GM19463 (cell line): ENCODE results near the gene OR2F2.

Experiments used
- ATAC-seq: cut with Tn5 transposase; IDR thresholded peaks from one replicate; pipeline ENCODE4 v1.9.1; 2021; ENCODE audit warnings: mild to moderate bottlenecking, moderate library complexity; ENCODE audit not compliant: unreplicated experiment

OR2F2 gene

GRCh38 chr7:143934526-143935325, at the start of gene OR2F2:
TSS of gene OR2F2 (plus strand) at chr7:143935233. CDS start at chr7:143935233, 0 bp downstream.
- no peak for ATAC-seq

GRCh38 chr7:143885951-143886350, 49.1 kb upstream of the OR2F2 start:
- no peak for ATAC-seq

- no peak for ATAC-seq
Observed at GRCh38 chr7:143886826-143887477, 48.1 kb upstream of the OR2F2 start.

DNA sequence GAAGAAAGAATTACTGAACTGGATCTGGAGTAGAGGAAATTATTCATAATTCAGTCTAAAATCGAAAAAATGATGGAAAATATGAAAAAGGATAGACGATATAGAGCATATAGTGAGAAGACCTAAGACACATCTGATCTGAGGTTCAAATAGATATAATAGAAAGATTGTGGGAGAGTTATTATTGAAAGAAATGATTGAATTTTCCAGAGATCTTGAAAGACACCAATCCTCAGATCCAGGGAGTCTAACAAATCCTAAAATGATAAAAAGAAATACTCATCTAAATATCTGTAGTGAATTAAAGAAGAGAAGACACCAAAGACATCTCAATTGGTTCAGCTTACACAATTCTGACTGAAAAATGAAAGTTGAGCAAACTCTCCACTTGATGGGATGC, 46.0 kb upstream of the OR2F2 start:
- no peak for ATAC-seq

DNA sequence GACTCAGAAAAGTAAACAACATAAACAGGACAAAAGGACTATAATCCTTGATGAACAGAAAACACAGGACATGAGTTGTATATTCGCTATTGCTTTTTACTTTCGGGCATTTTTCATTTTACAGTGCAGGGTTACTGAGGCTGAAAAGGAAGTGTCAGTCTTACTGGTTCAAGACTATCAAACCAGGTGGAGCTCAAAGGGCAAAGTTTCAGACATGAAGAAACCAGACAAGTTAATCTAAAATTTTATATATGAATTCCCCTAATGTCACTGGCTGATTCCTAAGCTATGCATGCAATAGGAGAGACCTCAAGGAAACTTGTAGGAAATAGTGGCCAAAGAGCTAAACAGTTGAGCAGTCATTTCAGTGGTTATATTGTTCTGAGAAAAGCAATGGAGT, 44.5 kb upstream of the OR2F2 start:
- no peak for ATAC-seq

GRCh38 chr7:143891457-143891856, 43.6 kb upstream of the OR2F2 start:
- no peak for ATAC-seq

DNA sequence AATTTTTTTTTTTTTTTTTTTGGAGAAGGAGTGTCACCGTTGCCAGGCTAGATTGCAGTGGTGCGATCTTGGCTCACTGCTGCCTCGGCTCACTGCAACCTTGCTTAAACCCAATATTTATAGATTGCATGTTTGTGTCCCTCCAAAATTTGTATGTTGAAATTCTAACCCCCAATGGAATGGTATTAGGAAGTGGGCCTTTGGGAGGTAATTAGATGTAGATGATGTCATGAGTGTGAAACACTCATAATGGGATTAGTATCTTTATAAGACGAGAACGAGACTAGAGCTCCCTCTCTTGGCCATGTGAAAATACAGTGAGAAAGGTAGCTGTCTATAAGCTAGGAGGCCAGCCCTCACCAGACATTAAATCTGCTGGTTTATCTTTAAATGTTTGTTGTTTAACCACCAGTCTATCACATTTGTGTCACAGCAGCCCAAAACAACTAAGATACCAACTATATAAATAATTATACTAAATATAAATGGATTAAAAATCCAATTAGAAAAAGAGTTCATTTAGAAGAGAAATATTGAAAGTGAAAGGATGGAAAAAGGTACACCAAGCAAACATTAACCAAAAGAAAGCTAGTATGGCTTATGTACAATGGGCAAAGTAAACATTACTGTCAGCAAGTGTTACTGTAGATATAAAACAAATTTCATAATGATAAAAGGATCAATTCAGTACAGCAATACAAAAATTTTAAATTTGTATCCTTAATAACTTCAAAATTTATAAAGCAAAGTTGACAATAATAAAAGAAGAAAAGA, 42.3 kb upstream of the OR2F2 start:
- ATAC-seq = peak; percentile 98

GRCh38 chr7:143896667-143897066, 38.4 kb upstream of the OR2F2 start:
- ATAC-seq = no peak

- ATAC-seq = no peak
Observed at GRCh38 chr7:143898810-143899209, 36.2 kb upstream of the OR2F2 start.

DNA sequence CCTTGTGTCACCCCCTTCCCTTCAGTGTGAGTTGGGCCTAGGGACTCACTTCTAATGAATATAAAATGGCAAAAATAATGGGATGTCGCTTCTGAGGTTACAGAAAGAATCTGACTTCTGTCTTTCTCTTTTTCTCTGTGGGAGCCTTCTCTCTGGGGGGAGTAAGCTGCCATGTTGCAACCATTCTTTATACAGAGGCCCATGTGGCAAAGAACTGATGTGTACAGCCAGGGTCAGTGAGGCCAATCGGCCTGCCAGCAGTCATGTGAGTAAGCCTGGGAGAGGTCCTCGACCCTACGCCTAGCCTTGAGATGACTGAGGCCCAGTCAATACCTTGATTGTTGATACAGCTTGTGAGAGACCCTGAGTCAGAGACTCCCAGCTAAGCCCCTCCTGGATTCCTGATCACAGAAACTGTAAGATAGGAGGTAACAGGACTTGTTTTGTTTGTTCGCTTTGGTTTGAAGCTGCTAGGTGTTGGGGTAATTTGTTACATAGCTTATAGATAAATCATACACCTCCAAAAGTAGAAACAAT, 34.7 kb upstream of the OR2F2 start:
- no peak for ATAC-seq

- ATAC-seq = no peak
Observed at GRCh38 chr7:143901332-143901667, 33.7 kb upstream of the OR2F2 start.

DNA sequence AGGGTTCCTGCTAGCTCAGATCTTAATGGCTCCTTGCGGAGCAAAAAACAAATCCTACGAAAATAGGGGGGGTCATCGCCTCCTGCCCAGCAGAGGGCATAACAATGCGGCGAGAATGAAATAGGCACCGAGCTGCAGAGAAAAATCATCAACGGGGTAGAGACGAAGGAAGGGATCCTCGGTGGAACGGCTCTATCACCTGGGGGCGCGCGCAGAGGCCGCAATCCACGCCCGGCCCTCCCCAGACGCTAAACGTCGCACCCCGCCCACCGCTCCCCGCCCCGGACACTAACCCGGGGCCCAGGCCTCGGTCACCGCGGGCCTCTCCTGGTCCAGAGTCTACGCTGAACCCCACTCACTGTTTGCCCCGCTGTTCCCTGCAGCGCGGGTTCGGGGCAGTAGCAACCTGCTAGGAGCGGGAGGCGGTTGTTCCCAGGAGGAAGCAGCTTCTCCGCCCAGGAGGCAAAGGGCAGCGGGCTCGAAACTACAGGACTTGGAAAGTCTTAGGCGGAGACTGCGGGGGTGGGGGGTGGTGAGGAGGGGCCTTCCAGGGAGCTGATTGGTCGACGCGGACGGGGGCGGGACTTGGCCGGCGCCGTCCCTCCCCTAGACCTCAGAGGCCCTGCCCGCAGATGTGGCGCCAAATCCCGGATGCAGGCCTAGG, 33.2 kb upstream of the OR2F2 start, which contains the start of gene TCAF1:
Gene TCAF1 (minus strand): TSS at position 509 of the 664 bp plus-strand sequence. CDS start 25,568 bp downstream, outside the sequence.
- ATAC-seq = peak; percentile 92

GRCh38 chr7:143902332-143902899, 32.6 kb upstream of the OR2F2 start:
- ATAC-seq = no peak

GRCh38 chr7:143905509-143905908, 29.5 kb upstream of the OR2F2 start:
- no peak for ATAC-seq

GRCh38 chr7:143906151-143906550, 28.9 kb upstream of the OR2F2 start:
- ATAC-seq = no peak

DNA sequence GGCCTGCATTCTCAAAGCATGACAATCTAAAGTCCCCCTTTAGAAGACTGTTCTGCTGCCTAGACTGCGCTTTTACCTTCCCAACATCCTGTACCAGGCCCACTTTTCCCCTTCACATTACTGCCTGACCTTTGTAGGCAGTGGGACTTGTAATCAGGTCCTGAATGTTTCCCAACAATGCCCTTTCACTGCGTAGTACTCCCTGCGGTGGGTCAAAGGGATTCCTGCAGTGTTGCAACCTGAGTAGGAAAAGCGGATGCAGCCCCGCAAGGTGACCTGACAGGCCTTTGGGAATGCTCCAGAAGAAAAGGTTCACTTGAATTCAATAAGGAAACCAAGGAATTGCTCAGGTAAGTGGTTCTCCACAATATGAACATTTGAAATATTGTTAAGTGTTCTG, 28.1 kb upstream of the OR2F2 start:
- ATAC-seq = no peak

GRCh38 chr7:143908120-143908519, 26.9 kb upstream of the OR2F2 start:
- ATAC-seq = no peak

GRCh38 chr7:143909863-143910262, 25.2 kb upstream of the OR2F2 start:
- ATAC-seq = no peak

DNA sequence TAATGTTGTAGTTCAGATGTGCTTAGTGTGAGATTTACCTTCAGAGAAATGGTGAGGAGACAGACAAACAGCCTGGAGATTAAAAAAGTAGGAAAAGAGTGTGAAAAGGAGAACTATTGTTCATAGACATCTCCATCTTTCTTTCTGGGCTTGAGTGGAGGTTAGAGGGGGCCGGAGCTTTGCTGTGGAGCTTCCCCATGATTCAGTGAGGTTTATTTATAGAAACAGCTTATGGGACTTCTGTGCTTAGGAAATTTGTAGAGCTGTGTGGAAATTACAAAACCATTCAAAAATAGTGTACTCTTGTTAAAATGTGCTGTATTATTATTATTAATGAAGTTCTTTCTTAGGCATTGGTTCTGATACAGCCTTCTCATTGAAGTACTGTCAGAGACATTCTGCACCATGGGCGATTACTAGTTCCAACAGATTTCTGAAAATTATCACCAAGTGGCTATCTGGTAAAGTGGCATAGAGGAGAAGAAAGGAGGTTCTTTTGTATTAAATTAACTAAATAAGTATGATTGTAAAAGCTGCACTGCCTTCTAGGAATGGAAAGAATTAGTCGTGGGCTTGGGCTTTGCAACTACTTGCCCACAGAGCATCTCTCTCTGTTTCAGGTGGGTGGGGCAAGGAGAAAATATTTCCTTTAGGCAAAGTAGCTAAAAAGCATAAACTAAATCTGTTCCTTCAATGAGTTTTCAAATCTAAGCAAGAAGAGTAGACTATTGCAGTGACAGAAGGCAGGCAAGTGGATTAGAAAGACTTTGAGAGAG, 24.4 kb upstream of the OR2F2 start:
- ATAC-seq = no peak
